Adipose tissue (tissue), 3 donors: Measurements from ENCODE around the gene KRT14. TPM values are rescaled to one million over a fixed set of nuclear protein-coding genes. Genes with fewer than 3 reads are reported as not detected.
"Not testable (repeated sequence)": the region's sequence is repeated elsewhere in the genome, so short reads cannot be mapped to it uniquely, and the experiment has no call there.

Source experiments
- H3K27ac ChIP-seq: one replicate; pipeline ENCODE4 v1.5.1; 2013; ENCODE audit warnings: low read depth, low read length
- WGBS, 3 donors: extraction: QIAGEN DNeasy Blood & Tissue Kit; methylation state at CpG; one replicate each; pipeline ENCODE4 v1.1.7; 2013; 5-methylcytosine and 5-hydroxymethylcytosine counted together
- polyA plus RNA-seq, 3 donors: library from polyadenylated mRNA; stranded (reverse); fragments of 200-250 nt; gene quantifications; one replicate each; pipeline ENCODE4 v1.2.3, GENCODE V29; 2013
- donor health status: healthy with polysubstance abuse.
- donor health status: Bipolar disorder and iron deficiency.
- donor health status: healthy.

The KRT14 gene
- polyA plus RNA-seq, 3 donors = 0.25 to 7.8 (median 1.0) TPM

DNA sequence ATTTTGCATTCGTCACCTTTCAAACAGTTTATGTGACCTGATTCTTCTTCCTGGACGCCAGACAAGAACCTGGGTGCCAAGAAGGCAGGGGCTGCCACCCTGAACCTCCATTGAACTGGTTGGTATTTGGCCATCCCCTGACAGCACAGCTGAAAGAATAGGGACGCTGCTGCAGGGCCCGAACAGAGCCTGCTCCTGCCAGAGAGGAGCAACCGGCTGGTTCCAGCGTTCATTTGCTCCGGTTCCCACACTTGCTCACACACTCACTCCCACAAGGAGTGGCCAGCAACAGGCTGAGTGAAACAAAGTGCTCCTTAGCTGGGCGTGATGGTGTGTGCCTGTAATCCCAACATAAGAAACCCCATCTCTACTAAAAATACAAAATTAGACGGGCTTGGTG lies 29.8 kb downstream of the KRT14 start:
- WGBS, 3 donors = 51 to 83% (median 81%) methylated on average over 9 of the region's 9 CpGs
- H3K27ac ChIP-seq = no peak overlapping the region

- no peak overlapping the region for H3K27ac ChIP-seq
- WGBS, 3 donors = 58 to 76% (median 73%) methylated on average over 5 of the region's 5 CpGs
Observed at GRCh38 chr17:41556306-41556705, 30.4 kb downstream of the KRT14 start.

DNA sequence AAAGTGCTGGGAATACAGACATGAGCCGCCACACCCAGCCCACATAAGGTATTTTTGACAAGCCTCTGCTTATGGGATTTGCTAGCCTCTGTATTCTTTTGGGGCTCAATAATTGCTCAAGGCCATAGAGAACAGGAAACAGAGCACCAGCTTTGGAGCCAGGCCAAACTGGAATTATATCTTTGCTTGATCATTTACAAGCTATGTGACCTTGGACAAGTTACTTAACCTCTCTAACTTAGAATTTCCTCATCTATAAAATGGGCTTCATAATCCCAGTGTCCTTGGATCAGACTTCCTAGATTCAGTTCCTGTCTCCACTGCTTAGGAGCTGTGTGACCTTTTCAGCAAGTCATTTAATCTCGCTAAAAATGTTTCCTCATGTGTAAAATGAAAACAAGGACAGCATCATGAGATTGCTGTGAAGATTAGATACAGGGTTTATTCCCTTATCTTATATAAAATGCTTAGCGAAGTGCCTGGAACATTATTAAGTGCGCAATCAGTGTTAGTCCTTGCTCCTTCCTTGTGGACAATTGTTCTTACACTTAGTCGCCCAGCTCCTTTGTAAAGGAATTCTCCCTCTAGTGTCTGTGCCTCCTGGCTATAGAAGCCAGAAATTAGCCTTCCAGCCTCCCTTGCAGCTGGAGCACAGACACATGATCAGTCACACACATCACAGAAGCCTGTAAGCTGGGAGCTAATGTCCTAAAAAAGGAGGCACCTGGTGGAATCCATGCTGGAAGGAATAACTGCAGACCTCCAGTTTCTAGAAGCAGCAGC lies 31.4 kb downstream of the KRT14 start:
- H3K27ac ChIP-seq = no peak overlapping the region
- WGBS, 3 donors = 67 to 77% (median 71%) methylated on average over 5 of the region's 5 CpGs

DNA sequence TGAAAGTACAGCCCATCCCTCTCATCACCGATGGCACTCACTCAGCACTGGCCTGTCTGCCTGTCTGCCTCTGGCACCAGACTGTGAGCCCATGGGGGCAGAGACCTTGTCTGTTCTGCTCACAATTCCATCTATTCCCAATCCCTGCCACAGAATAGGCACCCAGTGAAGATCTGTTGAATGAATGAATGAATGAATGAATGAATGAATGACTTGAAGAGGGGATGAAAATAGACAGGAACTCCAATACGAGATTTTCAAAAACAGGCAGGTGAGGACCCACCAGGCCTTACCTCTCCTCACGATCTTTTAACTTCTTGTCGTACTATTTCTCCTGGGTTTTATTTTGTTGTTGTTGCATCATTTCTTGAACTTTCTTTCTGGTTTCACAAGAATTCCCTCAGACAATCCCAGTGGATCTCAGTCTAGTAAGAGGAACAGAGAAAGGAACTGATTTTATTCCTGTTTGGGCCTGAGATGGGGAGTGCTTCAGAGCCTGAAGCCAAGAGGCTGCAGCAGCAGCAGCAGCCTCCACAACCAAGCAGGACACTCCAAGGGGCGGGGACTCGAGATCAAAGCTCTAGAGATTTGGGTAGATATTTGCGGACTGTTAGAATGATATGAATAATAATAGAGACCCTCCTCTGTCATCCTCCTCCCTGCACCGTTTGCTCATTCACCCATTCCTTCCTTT lies 32.6 kb downstream of the KRT14 start:
- 63 to 83% (median 64%) methylated on average over 8 of the region's 8 CpGs for WGBS, 3 donors
- no peak overlapping the region for H3K27ac ChIP-seq

GRCh38 chr17:41553176-41553575 lies 33.5 kb downstream of the KRT14 start:
- H3K27ac ChIP-seq = no peak overlapping the region
- WGBS, 3 donors = 79 to 89% (median 84%) methylated on average over 4 of the region's 4 CpGs

DNA sequence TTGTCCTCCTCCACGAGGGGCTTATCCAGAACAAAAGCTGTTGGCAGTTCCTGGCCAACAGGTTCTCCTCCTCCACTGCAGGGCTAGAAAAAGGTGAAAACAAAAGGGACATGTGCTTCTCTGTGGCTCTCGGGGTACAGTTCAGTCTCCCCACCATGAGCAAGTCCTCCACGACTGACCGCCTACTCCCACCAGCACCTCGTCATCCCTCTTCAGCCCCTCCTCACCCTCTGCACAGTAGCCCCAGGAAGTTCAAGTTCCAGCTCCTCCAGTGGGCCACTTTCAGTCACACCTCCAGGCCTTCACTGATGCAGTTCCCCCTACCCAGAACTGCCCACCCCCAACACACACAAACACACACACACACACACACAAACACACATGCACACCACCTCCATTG lies 34.2 kb downstream of the KRT14 start:
- 84 to 93% (median 89%) methylated on average over 5 of the region's 5 CpGs for WGBS, 3 donors
- no peak overlapping the region for H3K27ac ChIP-seq

GRCh38 chr17:41551365-41551764 lies 35.3 kb downstream of the KRT14 start:
- H3K27ac ChIP-seq = no peak overlapping the region
- 54 to 73% (median 62%) methylated on average over 5 of the region's 5 CpGs for WGBS, 3 donors

DNA sequence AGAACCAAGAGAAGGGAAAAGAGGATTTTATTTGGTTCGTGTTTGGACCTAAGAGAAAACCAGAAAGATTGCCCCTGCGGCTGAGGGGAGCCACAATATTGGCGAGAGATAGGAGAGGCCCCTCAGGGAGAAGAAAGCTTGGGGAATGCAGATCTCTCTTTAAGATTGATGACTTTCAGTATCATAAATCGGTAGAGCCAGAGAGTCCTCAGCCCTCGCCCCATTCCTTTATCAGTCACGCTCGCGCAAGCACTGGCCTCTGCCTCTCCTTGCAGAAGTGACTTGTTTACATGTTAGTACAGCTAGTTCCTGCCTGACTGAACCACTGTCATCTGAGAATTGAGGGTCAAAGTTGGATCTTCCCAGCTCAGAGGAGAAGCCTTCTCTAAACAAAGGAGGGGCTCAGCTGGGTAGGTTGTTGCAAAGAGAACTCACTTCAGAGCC lies 37.1 kb downstream of the KRT14 start:
- 62 to 73% (median 71%) methylated on average over 8 of the region's 8 CpGs for WGBS, 3 donors

GRCh38 chr17:41548844-41549595 lies 37.7 kb downstream of the KRT14 start:
- H3K27ac ChIP-seq = no peak overlapping the region
- 0 to 3% (median 2%) methylated on average over 25 of the region's 25 CpGs for WGBS, 3 donors

More for the DNA sequence above, 37.1 kb downstream of the KRT14 start:
- no peak overlapping the region for H3K27ac ChIP-seq

GRCh38 chr17:41547921-41548843 lies 38.5 kb downstream of the KRT14 start:
- WGBS, 3 donors = 26 to 43% (median 28%) methylated on average over 21 to 23 of the region's 23 CpGs
- H3K27ac ChIP-seq = no peak overlapping the region

DNA sequence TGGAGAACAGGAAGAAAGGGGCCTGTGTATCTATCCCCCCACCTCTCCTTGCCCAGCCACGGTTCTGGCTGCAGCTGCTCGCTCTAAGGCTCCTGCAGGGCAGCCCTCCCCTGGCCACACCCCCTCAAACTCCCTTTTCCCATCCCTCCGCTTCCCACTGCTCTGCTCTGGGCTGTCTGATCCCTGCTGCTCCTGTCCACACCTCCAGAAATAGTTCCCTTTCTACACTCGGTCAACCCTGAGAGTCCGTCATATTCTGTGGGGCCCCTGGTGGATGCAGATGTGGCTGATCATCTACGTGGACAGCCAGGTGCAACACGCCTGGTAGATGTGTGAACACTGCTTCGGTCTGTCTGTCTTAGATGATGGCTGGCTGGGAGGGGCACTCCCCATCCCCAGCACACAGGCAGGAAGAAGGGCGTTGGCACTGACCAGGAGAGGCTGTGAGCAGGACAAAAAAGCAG lies 39.3 kb downstream of the KRT14 start:
- H3K27ac ChIP-seq = no peak overlapping the region
- 69 to 78% (median 75%) methylated on average over 9 of the region's 9 CpGs for WGBS, 3 donors

GRCh38 chr17:41546819-41547218 lies 39.9 kb downstream of the KRT14 start:
- 94 to 99% (median 96%) methylated on average over 3 of the region's 3 CpGs for WGBS, 3 donors
- no peak overlapping the region for H3K27ac ChIP-seq

- no peak overlapping the region for H3K27ac ChIP-seq
- WGBS, 3 donors = 77 to 85% (median 84%) methylated on average over 13 of the region's 13 CpGs
Observed at GRCh38 chr17:41545829-41546410, 40.8 kb downstream of the KRT14 start.

DNA sequence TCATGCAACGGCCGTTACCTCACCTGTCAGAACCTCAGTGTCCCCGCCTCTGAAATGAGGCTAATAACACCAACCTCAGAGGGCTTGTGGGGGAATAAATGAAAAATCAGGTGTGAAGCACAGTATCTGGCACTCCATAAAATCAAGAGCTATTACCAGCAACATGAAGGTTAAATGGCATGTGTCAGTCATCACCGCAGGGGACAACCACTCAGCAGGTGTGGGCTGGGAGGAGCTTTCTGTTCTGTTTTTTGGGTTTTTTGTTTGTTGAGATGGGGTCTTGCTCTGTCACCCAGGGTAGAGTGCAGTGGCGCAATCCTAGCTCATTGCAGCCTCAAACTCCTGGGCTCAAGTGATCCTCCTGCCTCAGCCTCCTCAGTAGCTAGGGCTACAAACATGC lies 41.8 kb downstream of the KRT14 start:
- no peak overlapping the region for H3K27ac ChIP-seq
- WGBS, 3 donors = 82 to 95% (median 94%) methylated on average over 5 of the region's 5 CpGs

GRCh38 chr17:41544491-41544892 lies 42.2 kb downstream of the KRT14 start:
- no peak overlapping the region for H3K27ac ChIP-seq
- 50 to 67% (median 63%) methylated on average over 5 of the region's 5 CpGs for WGBS, 3 donors

DNA sequence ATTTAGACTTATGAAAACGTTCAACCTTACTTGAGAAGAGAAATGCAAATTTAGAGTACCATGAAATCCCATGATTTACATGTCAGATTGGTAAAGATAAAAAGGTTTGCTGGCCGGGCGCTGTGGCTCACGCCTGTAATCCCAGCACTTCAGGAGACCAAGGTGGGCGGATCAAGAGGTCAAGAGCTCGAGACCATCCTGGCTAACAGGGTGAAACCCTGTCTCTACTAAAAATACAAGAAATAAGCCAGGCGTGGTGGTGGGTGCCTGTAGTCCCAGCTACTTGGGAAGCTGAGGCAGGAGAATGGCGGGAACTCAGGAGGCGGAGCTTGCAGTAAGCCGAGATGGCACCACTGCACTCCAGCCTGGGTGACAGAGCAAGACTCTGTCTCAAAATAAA lies 43.9 kb downstream of the KRT14 start:
- 84 to 86% (median 85%) methylated on average over 10 of the region's 10 CpGs for WGBS, 3 donors
- not testable (repeated sequence) for H3K27ac ChIP-seq

DNA sequence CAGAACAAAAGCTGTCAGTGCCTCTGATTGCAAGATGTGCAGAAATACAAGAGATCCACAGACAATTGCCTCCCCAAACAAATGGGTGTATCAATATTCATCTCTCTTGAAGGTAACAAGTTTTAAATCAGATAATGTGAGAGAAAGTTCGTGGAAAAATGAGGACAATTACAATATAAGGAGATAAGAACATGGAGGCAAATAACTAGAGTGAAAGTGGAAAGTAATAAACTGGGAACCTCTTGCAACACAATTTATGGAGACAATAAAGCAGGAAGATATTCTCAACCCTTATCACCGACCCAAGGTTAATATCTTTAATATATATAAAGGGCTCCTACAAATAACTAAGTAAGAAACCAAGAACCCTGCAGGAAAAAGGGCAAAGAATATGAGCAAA lies 44.3 kb downstream of the KRT14 start:
- H3K27ac ChIP-seq = no peak overlapping the region
- 47 to 72% (median 60%) methylated on average over 2 of the region's 2 CpGs for WGBS, 3 donors
